Left ventricle myocardium superior (tissue), 1 donor: ENCODE data around the gene CEP41. TPM values are rescaled to one million over a fixed set of nuclear protein-coding genes. Genes with fewer than 3 reads are reported as not detected.

Source experiments
- ATAC-seq: fragments of 200-7000 bp; cut with Tn5 transposase; one replicate; pipeline ENCODE4 v1.9.1; 2020; ENCODE audit warnings: mild to moderate bottlenecking, moderate library complexity
- DNase-seq: peaks from one replicate; pipeline ENCODE4 v3.0.0-alpha.2; 2020
- intact Hi-C: fragments of 100-400 bp; cut with micrococcal nuclease; formaldehyde crosslinking; loops from one replicate; pipeline ENCODE4 v1.11.0; 2022
- total RNA-seq: library from RNA; stranded (reverse); fragmentation: NEBNext Ultra II Directional; extraction: Animal tissue kit (Norgen Biotek cat#: 25700); gene quantifications from one replicate; pipeline ENCODE4 v1.2.1, GENCODE V29; 2021
- donor health status: DM: no; HTN: yes; CAD: no; lungs with severe emphysema.

CEP41 gene
- total RNA-seq, 1 donor from 2014 or later = 4.9 TPM

- ATAC-seq = no peak
- intact Hi-C loops = no loop called here
Measured at GRCh38 chr7:130426564-130426963, 14.3 kb downstream of the CEP41 start.

GRCh38 chr7:130425796-130426195, 15.0 kb downstream of the CEP41 start:
- no peak for DNase-seq
- intact Hi-C loops = no loop called here
- no peak for ATAC-seq

More at GRCh38 chr7:130426564-130426963, 14.3 kb downstream of the CEP41 start:
- no peak for DNase-seq

GRCh38 chr7:130423501-130424037, 17.2 kb downstream of the CEP41 start:
- ATAC-seq (no peak), DNase-seq (no peak)
- intact Hi-C loops = no loop called here

- ATAC-seq (no peak), DNase-seq (no peak)
- intact Hi-C loops = no loop called here
Measured at GRCh38 chr7:130421684-130422083, 19.1 kb downstream of the CEP41 start.

DNA sequence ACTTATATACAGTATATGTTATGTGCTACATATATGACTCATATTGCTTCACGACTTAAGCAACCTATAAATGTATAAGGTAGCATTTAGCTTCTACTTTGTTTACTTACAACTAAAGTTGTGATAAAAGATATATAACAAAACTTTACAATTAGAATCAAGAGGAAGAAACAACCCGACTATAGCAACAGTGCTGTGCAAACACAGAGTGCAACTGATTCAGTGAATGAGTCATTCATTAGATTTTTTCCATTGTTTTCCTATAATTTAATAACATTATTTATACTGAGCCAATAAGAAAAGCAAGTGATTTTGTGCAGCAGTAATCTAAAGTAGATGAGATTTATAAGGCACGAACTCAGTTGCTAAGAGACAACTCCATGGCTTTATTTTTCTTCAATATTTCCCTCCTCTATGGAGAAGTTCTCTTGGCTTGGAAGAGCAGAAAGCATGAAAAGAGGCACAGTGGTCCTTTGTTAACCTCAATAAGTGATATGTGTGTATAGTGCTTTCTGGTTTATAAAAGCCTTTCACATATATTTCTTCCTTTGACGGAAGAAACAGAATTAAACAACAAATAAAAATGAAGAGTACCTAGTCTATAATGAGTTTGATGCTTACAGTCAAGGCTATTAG, 19.8 kb downstream of the CEP41 start:
- DNase-seq (no peak), ATAC-seq (no peak)
- intact Hi-C loops = no loop called here

DNA sequence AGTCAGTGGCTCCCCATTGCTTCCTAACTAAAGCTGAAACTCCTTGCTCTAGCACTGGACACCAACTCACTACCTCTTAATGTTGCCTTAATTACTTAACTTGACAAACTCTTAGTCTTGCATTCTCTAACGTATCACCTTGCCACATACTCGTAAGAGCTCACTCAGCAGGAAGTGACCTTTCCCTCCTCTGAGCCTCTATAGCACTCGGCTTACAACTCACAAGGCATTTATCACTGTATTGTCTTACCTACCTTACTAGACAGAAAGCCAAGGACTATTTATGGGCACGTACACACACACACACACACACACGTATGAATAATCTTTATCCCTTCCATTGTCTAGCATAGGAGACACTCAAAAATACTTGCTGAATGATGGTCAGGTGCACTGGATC, 21.2 kb downstream of the CEP41 start:
- intact Hi-C loops = no loop called here
- ATAC-seq (no peak), DNase-seq (no peak)

DNA sequence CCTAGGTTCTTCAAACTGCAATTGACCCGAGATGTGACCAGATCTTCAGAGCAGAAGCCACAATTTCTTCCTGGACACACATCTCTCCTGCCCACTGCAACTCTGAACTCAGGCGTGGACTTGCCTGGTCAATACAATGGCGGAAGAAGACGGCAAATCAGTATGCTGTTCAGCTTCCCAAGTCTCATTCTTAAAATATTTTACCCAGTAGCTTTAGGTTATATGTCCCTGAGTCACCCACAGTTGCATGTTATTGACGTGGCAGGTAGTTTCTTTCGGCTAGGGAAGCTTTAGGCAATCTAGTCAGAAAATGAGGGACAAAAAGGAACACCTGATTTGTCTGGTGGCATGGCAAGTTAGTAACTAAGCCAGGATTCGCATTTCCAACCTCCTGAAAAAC, 22.5 kb downstream of the CEP41 start:
- intact Hi-C loops = no loop called here
- ATAC-seq (no peak), DNase-seq (no peak)

- intact Hi-C loops = no loop called here
Measured at GRCh38 chr7:130417213-130417612, 23.6 kb downstream of the CEP41 start.

DNA sequence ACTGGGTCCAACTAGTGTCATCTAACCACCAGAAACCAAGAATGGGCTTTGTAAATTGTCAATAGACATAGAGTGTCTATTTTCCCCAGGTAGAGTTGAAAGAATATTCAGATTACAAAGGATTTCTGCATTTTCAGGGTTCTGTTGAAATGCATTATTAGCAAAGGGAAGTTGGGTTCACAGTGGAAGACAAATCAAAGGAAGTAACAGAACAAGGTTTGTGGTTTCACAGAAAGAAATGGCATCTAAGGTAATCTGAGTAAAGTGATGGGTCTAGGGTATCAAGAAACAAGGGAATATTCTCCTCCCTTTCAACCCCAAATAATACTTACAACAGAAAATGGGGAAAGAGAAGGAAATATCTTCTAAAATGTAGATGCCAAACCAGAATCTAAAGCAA, 25.8 kb downstream of the CEP41 start:
- ATAC-seq = no peak
- DNase-seq = no peak
- intact Hi-C loops = no loop called here

More at GRCh38 chr7:130417213-130417612, 23.6 kb downstream of the CEP41 start:
- no peak for DNase-seq
- no peak for ATAC-seq

GRCh38 chr7:130413201-130413600, 27.6 kb downstream of the CEP41 start:
- ATAC-seq (no peak), DNase-seq (no peak)
- intact Hi-C loops = no loop called here

DNA sequence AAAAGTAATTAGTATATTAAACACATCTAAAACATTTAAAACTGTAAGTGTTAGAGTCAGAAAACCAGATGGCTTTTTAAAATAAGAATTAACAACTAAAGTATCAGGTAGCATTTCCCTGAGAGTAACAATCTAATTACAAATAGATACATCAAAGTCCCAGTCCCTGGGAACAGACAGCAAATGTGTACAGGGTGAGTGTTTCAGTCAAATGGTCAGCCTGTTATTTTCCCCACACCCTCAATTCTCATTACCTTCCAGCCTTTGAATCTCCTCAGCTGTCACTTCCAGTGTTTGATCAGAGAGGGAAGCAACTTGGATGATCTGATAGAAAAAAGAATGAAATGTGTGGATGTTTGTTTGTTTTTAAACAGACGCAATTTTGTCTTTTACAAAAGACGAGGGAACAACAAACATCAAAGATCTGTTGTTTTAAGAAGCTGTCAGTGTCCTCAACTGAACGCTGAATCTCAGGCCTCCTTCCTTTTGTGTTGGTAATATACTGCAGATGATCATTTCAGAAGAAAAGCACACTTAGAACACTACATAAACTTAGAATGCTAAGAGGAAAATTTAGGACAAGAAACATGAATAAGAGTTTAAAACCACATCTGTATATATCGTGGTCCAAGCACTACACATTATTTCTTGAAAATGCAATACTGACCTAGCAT, 29.8 kb downstream of the CEP41 start:
- intact Hi-C loops = no loop called here
- ATAC-seq = no peak
- no peak for DNase-seq

DNA sequence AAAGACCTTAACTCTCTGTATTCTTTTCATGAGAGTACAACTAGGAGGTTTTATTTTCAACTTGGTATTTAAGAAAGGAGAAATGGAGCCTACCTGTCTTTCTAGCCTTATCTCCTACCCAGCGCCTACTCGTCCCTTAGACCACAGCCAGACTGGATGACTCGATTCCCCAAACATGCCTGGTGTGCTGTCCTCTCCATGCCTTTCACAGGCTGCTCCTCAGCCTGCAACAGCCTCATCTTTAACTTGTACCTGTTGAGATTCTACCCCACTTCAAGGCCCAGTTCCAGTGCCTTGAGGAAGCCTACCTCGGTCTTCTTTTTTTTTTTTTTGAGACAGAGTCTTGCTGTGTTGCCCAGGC, 31.1 kb downstream of the CEP41 start:
- no peak for DNase-seq
- intact Hi-C loops = no loop called here
- ATAC-seq = no peak

- no peak for ATAC-seq
- no peak for DNase-seq
- intact Hi-C loops = no loop called here
Measured at GRCh38 chr7:130409067-130409711, 31.6 kb downstream of the CEP41 start.

DNA sequence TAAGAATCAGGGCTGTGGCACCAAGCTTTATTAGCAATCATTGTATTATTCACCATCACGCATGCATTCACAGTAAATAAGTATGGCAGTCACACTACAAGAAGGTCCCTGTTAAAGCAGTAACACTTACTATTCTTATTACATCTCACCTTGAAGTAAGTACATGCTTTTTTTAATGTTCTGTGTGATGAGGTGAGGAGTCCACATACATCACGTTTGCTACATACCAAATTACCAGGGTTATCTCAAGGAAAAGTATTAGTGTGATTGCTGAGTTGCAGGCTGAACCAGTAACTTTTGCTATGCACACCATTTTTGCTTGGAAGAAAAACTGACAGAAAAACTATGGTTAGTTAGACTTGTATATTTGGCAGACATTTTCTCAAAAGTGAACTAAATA, 35.8 kb downstream of the CEP41 start:
- DNase-seq = no peak
- intact Hi-C loops = no loop called here
- ATAC-seq = no peak

DNA sequence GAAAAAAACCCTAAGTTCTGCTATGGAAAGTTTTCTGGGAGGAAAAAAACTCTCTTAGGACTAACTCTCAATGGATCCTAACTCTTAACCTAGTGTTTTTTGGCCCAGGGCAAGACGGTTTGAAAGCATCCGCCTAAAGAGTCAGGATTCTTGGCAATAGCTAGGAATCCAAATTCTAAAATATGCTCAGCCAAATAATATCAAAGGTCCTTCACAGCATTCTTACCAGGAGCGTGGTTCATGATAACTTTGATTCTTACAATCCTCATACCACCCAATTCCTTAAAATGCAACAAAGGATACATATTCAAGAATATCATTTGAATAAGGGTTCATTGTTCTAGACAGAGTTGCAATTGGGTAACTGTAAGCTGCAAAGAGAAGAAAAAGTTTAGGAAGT, 39.2 kb downstream of the CEP41 start:
- no peak for DNase-seq
- no peak for ATAC-seq
- intact Hi-C loops = no loop called here

DNA sequence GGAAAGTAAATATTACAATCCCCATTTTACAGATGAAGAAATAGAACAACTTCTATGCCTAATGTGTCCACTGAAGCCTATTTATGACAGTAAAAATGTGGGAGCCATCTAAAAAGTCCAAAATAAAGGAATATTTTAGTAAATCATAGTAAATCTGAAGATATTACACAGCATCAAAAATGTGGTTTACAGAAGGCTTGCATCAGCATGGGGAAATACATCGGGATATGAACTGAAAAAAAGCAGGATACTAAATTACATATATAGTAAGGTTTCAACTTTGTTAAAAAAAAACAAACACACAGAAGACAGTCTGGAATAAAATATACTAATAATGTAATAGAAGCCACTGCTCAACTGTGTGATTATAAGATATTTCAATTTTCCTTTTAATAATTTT, 39.7 kb downstream of the CEP41 start:
- no peak for DNase-seq
- intact Hi-C loops = no loop called here
- no peak for ATAC-seq

DNA sequence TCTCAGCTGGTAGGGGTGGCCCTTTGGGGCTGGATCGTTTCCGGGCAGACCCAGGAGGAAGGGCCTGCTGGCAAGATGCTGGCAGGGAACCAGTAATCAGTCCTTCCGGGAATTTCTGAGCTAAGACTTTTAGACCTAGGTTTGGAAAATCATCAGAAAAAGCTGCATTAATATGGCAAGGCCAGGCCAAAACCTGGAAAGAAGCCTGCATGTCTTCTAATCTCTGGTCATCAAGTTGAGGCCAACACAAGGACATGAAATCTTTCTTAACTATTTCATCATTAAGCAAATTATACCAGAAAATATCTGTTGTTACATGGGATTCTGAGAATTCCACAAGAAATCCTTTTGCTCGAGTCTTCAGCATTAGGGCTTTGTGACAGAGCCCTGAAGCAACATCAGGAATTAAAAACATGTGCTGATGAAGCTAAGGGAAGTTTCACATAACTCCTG, 40.7 kb downstream of the CEP41 start:
- intact Hi-C loops = no loop called here
- ATAC-seq (no peak), DNase-seq (no peak)

DNA sequence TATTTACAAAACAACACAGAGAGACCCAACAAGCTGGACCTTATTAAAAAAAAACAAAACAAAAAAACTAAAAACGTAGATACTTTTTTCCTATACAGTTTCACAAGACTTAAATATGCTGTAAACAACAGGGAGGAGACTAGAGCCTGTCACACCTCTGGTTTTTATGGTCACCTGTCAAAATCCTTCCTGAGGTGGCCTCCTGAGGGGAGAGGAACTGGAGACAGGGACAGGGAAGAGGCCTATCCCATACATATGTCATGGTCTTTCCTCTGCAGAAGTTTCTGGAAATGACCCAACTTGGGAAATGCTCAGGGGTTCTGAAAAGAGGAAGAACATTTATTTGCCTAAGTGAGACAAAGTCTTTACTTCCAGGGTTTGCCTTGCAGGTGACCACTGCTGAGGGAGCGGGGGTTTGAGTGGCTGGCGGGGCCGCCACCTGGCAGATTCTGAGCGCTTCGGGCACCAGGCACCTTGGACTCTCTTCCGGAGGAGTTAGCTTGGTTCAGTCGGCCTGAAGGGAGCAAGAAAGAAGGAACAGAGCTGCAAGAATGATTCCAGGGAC, 42.2 kb downstream of the CEP41 start:
- ATAC-seq (no peak), DNase-seq (no peak)
- intact Hi-C loops = no loop called here

GRCh38 chr7:130397758-130398073, 43.1 kb downstream of the CEP41 start:
- DNase-seq = no peak
- ATAC-seq = no peak
- intact Hi-C loops = no loop called here

DNA sequence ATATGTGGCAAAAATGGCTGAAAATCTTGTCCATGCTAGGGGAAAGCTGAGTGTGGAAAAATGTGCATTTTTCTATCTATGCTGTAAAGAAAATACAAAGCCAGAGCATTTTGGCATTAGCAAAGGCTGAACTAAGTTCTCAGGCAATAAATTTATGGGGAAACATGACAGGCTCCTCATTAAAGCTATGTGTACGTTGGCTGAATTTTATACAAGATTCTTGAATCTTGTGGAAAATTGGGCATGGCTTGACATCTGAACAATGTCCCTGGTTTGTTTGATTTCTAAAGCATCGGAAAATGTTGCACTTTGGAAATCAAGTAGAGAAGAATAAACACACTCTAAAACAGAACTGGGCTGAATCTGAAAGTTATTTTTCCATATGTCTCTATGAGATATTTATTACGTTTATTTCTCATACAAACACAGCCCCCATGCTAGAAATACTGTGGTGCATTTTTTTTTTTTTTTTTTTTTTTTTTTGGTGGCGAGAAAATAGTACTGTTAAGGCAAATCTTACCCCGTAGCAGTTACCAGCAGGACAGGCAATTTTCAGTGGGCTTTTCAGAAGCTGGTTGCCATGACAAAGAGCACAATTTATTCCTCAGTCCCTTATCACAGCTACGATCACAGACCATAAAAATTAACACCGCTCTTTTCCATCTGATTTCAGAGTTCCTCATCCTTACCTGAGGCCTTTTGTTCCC, 43.6 kb downstream of the CEP41 start:
- intact Hi-C loops = no loop called here

More for the DNA sequence above, 43.6 kb downstream of the CEP41 start:
- ATAC-seq (no peak), DNase-seq (no peak)
